Putamen (tissue), 1 donor: Measurements from ENCODE around the gene RBM15.

Experiments used
- DNase-seq: peaks from one replicate; pipeline ENCODE4 v3.0.0-alpha.2; 2016; ENCODE audit warnings: low spot score

RBM15 gene

DNA sequence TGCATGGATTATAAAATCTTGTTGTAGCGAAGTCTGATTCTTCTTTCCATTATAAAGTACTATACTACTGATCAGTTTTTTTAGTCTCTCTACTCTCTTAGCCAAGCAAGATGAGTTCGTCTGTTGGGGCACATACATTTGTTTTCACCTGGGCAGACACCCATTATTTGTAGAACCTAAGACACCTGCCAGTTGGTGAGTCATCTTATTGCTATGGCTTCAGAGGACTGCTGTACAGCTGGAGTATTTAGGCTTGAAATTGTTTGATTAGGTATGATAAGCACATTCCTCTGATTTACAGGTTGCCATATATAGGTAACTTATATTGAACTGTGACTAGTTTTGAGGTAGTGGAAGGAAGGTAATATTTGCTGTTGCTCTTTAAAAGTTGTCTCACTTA lies 17.2 kb downstream of the RBM15 start:
- DNase-seq, result no peak

- DNase-seq, result no peak
Observed at GRCh38 chr1:110360431-110360830, 21.3 kb downstream of the RBM15 start.

- no peak for DNase-seq
Observed at GRCh38 chr1:110361856-110362255, 22.7 kb downstream of the RBM15 start.

DNA sequence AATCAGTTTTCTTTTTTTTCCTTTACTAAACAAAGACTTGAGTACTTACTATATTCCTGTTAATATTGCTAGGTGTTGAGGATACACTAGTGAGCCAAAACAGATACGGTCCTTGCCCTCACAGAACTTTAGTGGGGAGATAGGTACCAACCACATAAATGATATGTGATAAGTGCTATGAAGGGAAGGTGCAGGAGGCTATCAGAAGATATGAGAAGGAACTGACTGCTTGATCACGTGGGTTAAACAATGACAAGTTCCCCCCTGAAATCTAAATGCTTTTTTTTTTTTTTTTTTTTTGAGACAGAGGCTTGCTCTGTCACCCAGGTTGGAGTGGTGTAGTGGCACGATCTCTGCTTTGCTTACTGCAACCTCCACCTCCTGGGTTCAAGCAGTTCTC lies 25.0 kb downstream of the RBM15 start:
- no peak for DNase-seq

- DNase-seq, result no peak
Observed at GRCh38 chr1:110370827-110371226, 31.6 kb downstream of the RBM15 start.

GRCh38 chr1:110375490-110375889 lies 36.3 kb downstream of the RBM15 start:
- DNase-seq, result no peak

DNA sequence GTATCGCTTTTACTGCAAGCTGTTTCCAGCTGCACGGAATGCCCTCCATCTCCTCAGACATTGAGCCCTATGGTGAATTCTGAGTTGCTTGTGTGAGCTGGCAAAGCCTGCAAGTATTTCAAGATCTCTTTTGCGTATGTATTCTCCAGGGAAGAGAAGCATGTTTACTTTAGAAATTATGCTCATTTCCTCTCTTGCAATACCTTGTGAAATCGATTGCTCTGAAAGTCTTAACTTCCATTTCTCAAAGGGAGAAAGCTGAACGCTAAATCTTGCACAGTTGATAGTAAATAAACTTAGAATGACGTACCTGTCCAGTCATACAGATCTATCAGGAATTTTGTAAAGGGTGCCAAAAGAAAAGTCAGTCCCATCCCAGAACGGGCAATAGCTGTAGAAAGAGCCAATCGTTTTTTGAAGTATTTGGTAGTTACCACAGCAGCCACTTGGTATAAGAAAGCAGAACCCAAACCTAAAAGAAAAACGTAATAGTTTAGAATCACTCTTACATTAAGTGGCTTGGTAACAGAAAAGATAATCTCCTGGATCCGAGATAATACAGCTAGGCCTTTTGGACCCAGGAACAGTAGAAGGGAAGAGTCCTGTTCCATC lies 41.6 kb downstream of the RBM15 start:
- DNase-seq, result no peak

GRCh38 chr1:110383251-110383990 lies 44.2 kb downstream of the RBM15 start:
- no peak for DNase-seq

GRCh38 chr1:110384581-110385321 lies 45.6 kb downstream of the RBM15 start:
- no peak for DNase-seq

DNA sequence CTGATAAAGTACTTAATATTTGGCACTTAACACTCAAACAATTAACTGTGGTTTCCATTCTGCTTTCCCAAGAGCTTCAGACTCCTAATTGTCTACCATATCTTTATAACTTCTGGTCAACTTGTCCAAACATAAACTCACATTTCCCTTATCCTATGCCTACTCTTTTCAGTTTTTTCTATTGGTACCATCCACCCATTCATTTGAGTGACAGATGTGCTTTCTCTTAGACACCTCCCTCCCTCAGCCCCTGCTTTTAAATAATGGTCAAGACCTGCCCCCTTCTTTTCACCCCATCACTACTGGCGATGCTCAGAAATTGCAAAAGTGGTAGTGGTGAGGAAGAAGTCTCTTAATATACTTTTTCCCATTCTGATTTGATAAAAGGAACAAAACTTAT lies 46.2 kb downstream of the RBM15 start:
- no peak for DNase-seq

- no peak for DNase-seq
Observed at GRCh38 chr1:110387048-110387754, 48.0 kb downstream of the RBM15 start.

DNA sequence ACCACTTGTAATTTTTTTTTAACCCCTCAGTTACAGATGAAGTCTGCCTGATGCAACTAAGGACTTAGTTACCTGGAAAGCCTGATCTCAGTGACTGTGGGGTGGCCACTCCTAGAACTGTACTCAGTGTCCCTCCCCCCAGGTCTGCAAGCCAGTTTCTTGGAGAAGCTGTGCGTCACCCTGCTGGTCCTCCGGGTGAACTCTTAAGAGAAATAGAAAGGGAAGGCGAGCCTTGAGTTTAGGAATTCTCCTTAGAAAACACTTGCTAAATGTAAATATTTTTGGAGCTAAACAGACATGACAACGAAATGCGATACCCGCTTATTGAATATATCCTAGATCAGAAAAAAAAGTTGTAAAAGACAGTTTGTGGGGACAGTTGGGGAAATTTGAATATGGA lies 50.9 kb downstream of the RBM15 start:
- no peak for DNase-seq

GRCh38 chr1:110390692-110391245 lies 51.6 kb downstream of the RBM15 start, which contains the start of gene SLC16A4:
SLC16A4 (minus strand) TSS chr1:110391026; CDS start chr1:110389323, 1,703 bp downstream.
- DNase-seq, result no peak

- DNase-seq, result no peak
Observed at GRCh38 chr1:110393286-110393685, 54.1 kb downstream of the RBM15 start.

- no peak for DNase-seq
Observed at GRCh38 chr1:110393691-110394492, 54.7 kb downstream of the RBM15 start.

DNA sequence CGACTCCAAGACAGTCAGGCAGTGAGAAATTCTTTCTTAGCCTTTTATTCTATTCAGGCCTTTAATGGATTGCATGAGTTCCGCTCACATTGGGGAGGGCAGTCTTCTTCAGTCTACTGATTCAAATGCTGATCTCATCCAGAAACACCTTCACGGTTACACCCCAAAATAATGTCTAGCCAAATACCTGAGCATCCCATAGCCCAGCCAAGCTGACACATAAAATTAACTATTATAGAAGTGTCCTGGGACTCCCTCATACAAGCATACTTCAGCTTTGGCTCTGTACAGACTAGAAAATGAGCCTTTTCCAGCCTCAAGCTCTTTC lies 55.3 kb downstream of the RBM15 start:
- DNase-seq, result no peak
